ENCODE data around the gene LRMDA.

DNA sequence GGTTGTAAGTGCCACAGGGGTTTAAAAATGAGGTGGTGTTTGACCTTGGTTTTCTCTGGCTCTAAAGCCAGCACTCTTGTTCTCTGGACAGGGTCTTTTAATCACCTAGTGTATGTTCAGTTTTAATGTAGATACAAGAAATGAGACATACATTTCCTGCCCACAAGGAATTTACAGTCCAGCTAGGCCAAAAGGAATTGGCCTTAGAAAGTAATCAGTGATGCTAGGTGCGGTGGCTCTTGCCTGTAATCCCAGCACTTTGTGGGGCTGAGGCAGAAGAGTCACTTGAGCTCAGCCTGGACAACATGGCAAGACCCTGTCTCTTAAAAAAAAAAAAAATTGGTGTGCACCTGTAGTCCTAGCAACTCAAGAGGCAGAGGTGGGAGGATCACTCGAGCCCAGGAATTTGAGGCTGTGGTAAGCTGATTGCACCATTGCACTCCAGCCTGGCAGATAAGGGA is 100.2 kb downstream of the LRMDA start:
- TF ChIP-seq, protein P1, sequence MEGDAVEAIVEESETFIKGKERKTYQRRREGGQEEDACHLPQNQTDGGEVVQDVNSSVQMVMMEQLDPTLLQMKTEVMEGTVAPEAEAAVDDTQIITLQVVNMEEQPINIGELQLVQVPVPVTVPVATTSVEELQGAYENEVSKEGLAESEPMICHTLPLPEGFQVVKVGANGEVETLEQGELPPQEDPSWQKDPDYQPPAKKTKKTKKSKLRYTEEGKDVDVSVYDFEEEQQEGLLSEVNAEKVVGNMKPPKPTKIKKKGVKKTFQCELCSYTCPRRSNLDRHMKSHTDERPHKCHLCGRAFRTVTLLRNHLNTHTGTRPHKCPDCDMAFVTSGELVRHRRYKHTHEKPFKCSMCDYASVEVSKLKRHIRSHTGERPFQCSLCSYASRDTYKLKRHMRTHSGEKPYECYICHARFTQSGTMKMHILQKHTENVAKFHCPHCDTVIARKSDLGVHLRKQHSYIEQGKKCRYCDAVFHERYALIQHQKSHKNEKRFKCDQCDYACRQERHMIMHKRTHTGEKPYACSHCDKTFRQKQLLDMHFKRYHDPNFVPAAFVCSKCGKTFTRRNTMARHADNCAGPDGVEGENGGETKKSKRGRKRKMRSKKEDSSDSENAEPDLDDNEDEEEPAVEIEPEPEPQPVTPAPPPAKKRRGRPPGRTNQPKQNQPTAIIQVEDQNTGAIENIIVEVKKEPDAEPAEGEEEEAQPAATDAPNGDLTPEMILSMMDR (conservative IDR thresholded peaks at IDR 0.05; ENCODE audit: low read depth, low read length): no peak
- no peak for TF ChIP-seq EZH2 (IDR thresholded peaks at IDR 0.05; ENCODE audit: borderline replicate concordance, low read depth, low read length, poor library complexity, severe bottlenecking)
